Kidney (tissue), 14 donors: Measurements from ENCODE around the gene TMEM43. TPM values are rescaled to one million over a fixed set of nuclear protein-coding genes. Genes with fewer than 3 reads are reported as not detected.
A peak's percentile ranks its signal among the peaks of the same experiment; 100 is the strongest.

Experiments
- DNase-seq, 5 donors: peaks; one replicate each; pipeline ENCODE4 v3.0.0-alpha.2; 2013 to 2020
- FAIRE-seq: peaks from 2 replicates; lab custom pipeline; 2012; peaks lifted over from hg19 to GRCh38; lab: Jason Lieb, UNC
- H3K27ac ChIP-seq, 2 donors: one replicate each; pipeline ENCODE4 v1.7.0; 2013; ENCODE audit warnings: low read depth in 2 of 2, low read length in 2 of 2, inconsistent platforms in 1 of 2
- H3K27me3 ChIP-seq: one replicate; pipeline ENCODE4 v1.7.1; 2013; ENCODE audit warnings: low read length, inconsistent platforms; ENCODE audit not compliant: control insufficient read depth, insufficient read depth
- H3K36me3 ChIP-seq, 3 donors: one replicate each; pipeline versions ENCODE4 v1.7.0 to v1.7.1; 2013; ENCODE audit warnings: low read length in 3 of 3, control low read depth in 1 of 3, inconsistent platforms in 1 of 3; ENCODE audit not compliant: insufficient read depth in 3 of 3, control insufficient read depth in 2 of 3
- H3K4me1 ChIP-seq, 3 donors: one replicate each; pipeline versions ENCODE4 v1.7.0 to v1.7.1; 2013; ENCODE audit warnings: low read length in 3 of 3, inconsistent platforms in 1 of 3, low read depth in 1 of 3; ENCODE audit not compliant: control insufficient read depth in 2 of 3, insufficient read depth in 2 of 3
- H3K4me3 ChIP-seq, 3 donors: one replicate each; pipeline versions ENCODE4 v1.7.0 to v1.8.1; 2013; ENCODE audit warnings: low read length in 3 of 3, control low read depth in 1 of 3, inconsistent platforms in 1 of 3
- H3K9ac ChIP-seq, 3 donors: one replicate each; pipeline versions ENCODE4 v1.7.0 to v1.7.1; 2013; ENCODE audit warnings: low read length in 3 of 3, control low read depth in 1 of 3, inconsistent platforms in 1 of 3
- H3K9me3 ChIP-seq, 3 donors: one replicate each; pipeline versions ENCODE4 v1.7.0 to v1.7.1; 2013; ENCODE audit warnings: low read length in 3 of 3, control low read depth in 1 of 3, inconsistent platforms in 1 of 3; ENCODE audit not compliant: control insufficient read depth in 2 of 3, insufficient read depth in 1 of 3
- CTCF ChIP-seq: IDR thresholded peaks from 3 replicates; pipeline ENCODE4 v1.5.1; 2012; ENCODE audit warnings: mild to moderate bottlenecking, moderate library complexity, borderline replicate concordance; ENCODE audit not compliant: insufficient read depth; ENCODE audit errors: extremely low read depth
- intact Hi-C: fragments of 100-400 bp; cut with DNase I; formaldehyde crosslinking; loops from one replicate; pipeline ENCODE4 v1.11.1; 2022
- polyA plus RNA-seq: library from polyadenylated mRNA; stranded (reverse); fragments of 350-450 nt; fragmentation: Illumina TruSeq; extraction: RNeasy Lipid Tissue Mini Kit (QIAGEN cat#74804); gene quantifications from one replicate; pipeline ENCODE4 v1.2.3, GENCODE V29; 2014; ENCODE audit warnings: low read depth, low replicate concordance; ENCODE audit not compliant: insufficient read depth
- total RNA-seq: library from RNA; stranded (reverse); fragmentation: NEBNext Ultra II Directional; extraction: Animal tissue kit (Norgen Biotek cat#: 25700); gene quantifications from one replicate; pipeline ENCODE4 v1.2.1, GENCODE V29; 2021
- donor health status: control.
- donor health status: control.
- donor health status: control.
- donor health status: control.
- donor health status: control.
- donor health status: DM: yes; HTN: yes; CAD: no.
- donor health status: Normal renal cell carcinoma (clear cell type).

The TMEM43 gene
- total and polyA plus RNA-seq, 2 donors from 2014 or later: 27.6 to 86.5 TPM

- H3K4me3 ChIP-seq: no peak overlapping the region
- no peak for TF ChIP-seq CTCF
- peaks cover 6 to 20% (median 19%) of the 10 kb centered on the region in 3 donors for H3K4me1 ChIP-seq
- H3K9me3 ChIP-seq: no peaks in the 10 kb centered on the region
- FAIRE-seq: no peak
- peaks cover 2 to 47% (median 24%) of the 10 kb centered on the region in 3 donors for H3K36me3 ChIP-seq
- no peaks in the 10 kb centered on the region for H3K27me3 ChIP-seq
- DNase-seq: peak in 1 of 5 donors; percentile 35
- peak overlapping the region in 1 of 3 donors; percentile 9 for H3K9ac ChIP-seq
- H3K27ac ChIP-seq: no peak overlapping the region
- intact Hi-C loops: no loop called here
These were observed 17.9 kb downstream of the TMEM43 start for GRCh38 chr3:14142567-14143270.

GRCh38 chr3:14143271-14144225 is 18.7 kb downstream of the TMEM43 start:
- Histone ChIP-seq H3K27ac (peak overlapping the region; percentile 75 to 89), H3K36me3 (peaks cover 2 to 45% (median 26%) of the 10 kb centered on the region in 3 donors), H3K27me3 (no peaks in the 10 kb centered on the region), H3K4me1 (peaks cover 6 to 20% (median 18%) of the 10 kb centered on the region in 3 donors), H3K4me3 (no peak overlapping the region), H3K9me3 (no peaks in the 10 kb centered on the region), H3K9ac (peak overlapping the region; percentile 9 to 18 (median 17))
- intact Hi-C loops: no loop called here
- FAIRE-seq (peak; percentile 38), DNase-seq (peak in 2 of 5 donors; percentile 62 to 80)
- no peak for TF ChIP-seq CTCF

GRCh38 chr3:14144423-14145075 is 19.7 kb downstream of the TMEM43 start:
- Histone ChIP-seq H3K4me1 (peaks cover 6 to 20% (median 18%) of the 10 kb centered on the region in 3 donors), H3K4me3 (peak overlapping the region in 1 of 3 donors; percentile 4), H3K9me3 (no peaks in the 10 kb centered on the region), H3K27me3 (no peaks in the 10 kb centered on the region), H3K9ac (peak overlapping the region in 1 of 3 donors; percentile 34), H3K27ac (peak overlapping the region; percentile 75 to 89), H3K36me3 (peaks cover 2 to 41% (median 26%) of the 10 kb centered on the region in 3 donors)
- peak; percentile 85 for FAIRE-seq
- TF ChIP-seq CTCF: no peak
- intact Hi-C loops: no loop called here
- peak; percentile 46 to 97 (median 80) for DNase-seq
